ENCODE data around the gene PCSK7. TPM values are rescaled to one million over a fixed set of nuclear protein-coding genes. Genes with fewer than 3 reads are reported as not detected.
"Not testable (repeated sequence)": the region's sequence is repeated elsewhere in the genome, so short reads cannot be mapped to it uniquely, and the experiment has no call there.

PCSK7 gene
- total and polyA plus RNA-seq, 2 of the 8 experiments (the other 6 are each of a cell fraction or from before 2014, with no cell fraction given) = 23.4 to 38.5 TPM

GRCh38 chr11:117183178-117183577, 48.7 kb downstream of the PCSK7 start:
- H3K36me3 ChIP-seq (ENCODE audit: control insufficient read depth in 2 of 4, insufficient read depth in 4 of 4, low read length in 3 of 4); H3K79me2 ChIP-seq (ENCODE audit: control insufficient read depth in 1 of 2, insufficient read depth in 2 of 2, low read length in 2 of 2); H4K5ac ChIP-seq (ENCODE audit: insufficient read length, low read depth, low read length); H2BK12ac ChIP-seq (ENCODE audit: low read depth, low read length); H4K91ac ChIP-seq (replicated peaks; ENCODE audit: insufficient read length, low read length); H3K23me2 ChIP-seq (ENCODE audit: low read depth, low read length); DNase-seq (ENCODE audit: low read depth in 1 of 2, low spot score in 2 of 2); FAIRE-seq; H3K14ac ChIP-seq (ENCODE audit: insufficient read length); H2BK5ac ChIP-seq (ENCODE audit: low read depth, low read length); H3K18ac ChIP-seq (ENCODE audit: extremely low read depth, low read length); H3K4ac ChIP-seq (replicated peaks; ENCODE audit: insufficient read length, low read depth, low read length); H4K20me1 ChIP-seq (replicated peaks in 1 of 2; ENCODE audit: control insufficient read depth in 1 of 2, insufficient read depth in 2 of 2, low read length in 2 of 2); H3K4me2 ChIP-seq (ENCODE audit: insufficient read depth in 1 of 2, low read depth in 2 of 2, low read length in 2 of 2); H3K9me3 ChIP-seq (ENCODE audit: insufficient read depth in 2 of 2, low read depth in 1 of 2, low read length in 1 of 2); H3K9ac ChIP-seq (replicated peaks in 1 of 4; ENCODE audit: extremely low read depth in 1 of 4, low read depth in 3 of 4, low read length in 3 of 4); H2BK120ac ChIP-seq (replicated peaks; ENCODE audit: low read depth, low read length); H3K79me1 ChIP-seq (ENCODE audit: low read depth, low read length); H3K27ac ChIP-seq (ENCODE audit: low read depth, low read length); H2BK15ac ChIP-seq (ENCODE audit: low read length); H2AK5ac ChIP-seq (ENCODE audit: low read depth, low read length); H3K27me3 ChIP-seq (replicated peaks in 1 of 4; ENCODE audit: control insufficient read depth in 3 of 4, extremely low read depth in 1 of 4, insufficient read depth in 3 of 4, low read length in 3 of 4); H2AFZ ChIP-seq (ENCODE audit: low read length); H3K56ac ChIP-seq (replicated peaks; ENCODE audit: insufficient read length, low read depth, low read length); H3K23ac ChIP-seq (ENCODE audit: insufficient read length); H2BK20ac ChIP-seq (ENCODE audit: low read length); H4K8ac ChIP-seq (ENCODE audit: extremely low read depth, insufficient read depth, low read length); H3K4me3 ChIP-seq (ENCODE audit: extremely low read depth in 1 of 4, insufficient read depth in 2 of 4, low read depth in 3 of 4, low read length in 4 of 4): not testable (repeated sequence)
- 94% methylated on average over 13 of the region's 13 CpGs; no CpG with 5 or more reads in 1 of the 2 experiments for WGBS, 2 experiments (ENCODE audit: extremely low coverage in 1 of 2, insufficient coverage in 1 of 2, insufficient read length in 1 of 2, insufficient replicate concordance in 2 of 2, low coverage in 1 of 2, low lambda C conversion rate in 2 of 2, missing lambda C conversion rate in 1 of 2)
- POLR2A ChIA-PET (ENCODE audit: partially characterized antibody) = interaction anchor here (0.6 to 12.6 kb wide), 3 partner anchors 18 to 39 kb away, joined by 4 to 153 read pairs (median 7); partner anchors contain the start of genes PAFAH1B2 and TAGLN
- CTCF ChIA-PET (ENCODE audit: partially characterized antibody) = interaction anchor here (1.2 to 14.0 kb wide), 5 partner anchors 13 to 347 kb away, joined by 3 to 359 read pairs (median 28); partner anchors contain the start of genes PCSK7, RNF214 and TAGLN
- peaks cover 4 to 14% (median 12%) of the 10 kb centered on the region in 4 experiments for H3K4me1 ChIP-seq (replicated peaks in 1 of 4; ENCODE audit: control insufficient read depth in 3 of 4, insufficient read depth in 4 of 4, low read length in 3 of 4)

Measured in H1 (cell line).